HG03280 (cell line): ENCODE results near the gene TMEM164.

Experiments used
- ATAC-seq: cut with Tn5 transposase; IDR thresholded peaks from one replicate; pipeline ENCODE4 v1.9.1; 2021; ENCODE audit warnings: mild to moderate bottlenecking, moderate library complexity; ENCODE audit not compliant: unreplicated experiment

TMEM164 gene

GRCh38 chrX:110188701-110189558 is 186.0 kb downstream of the TMEM164 start:
- ATAC-seq, result no peak

- ATAC-seq, result no peak
Observed at GRCh38 chrX:110192516-110192915, 189.6 kb downstream of the TMEM164 start.

GRCh38 chrX:110194977-110195376 is 192.1 kb downstream of the TMEM164 start:
- no peak for ATAC-seq

- ATAC-seq, result no peak
Observed at GRCh38 chrX:110201799-110202198, 198.9 kb downstream of the TMEM164 start.

- no peak for ATAC-seq
Observed at GRCh38 chrX:110204986-110205385, 202.1 kb downstream of the TMEM164 start.

GRCh38 chrX:110208092-110208491 is 205.2 kb downstream of the TMEM164 start:
- ATAC-seq, result no peak

- ATAC-seq, result no peak
Observed at GRCh38 chrX:110210417-110211139, 207.7 kb downstream of the TMEM164 start.

GRCh38 chrX:110211340-110211739 is 208.4 kb downstream of the TMEM164 start:
- no peak for ATAC-seq

- ATAC-seq, result no peak
Observed at GRCh38 chrX:110212299-110212698, 209.4 kb downstream of the TMEM164 start.

GRCh38 chrX:110213183-110213582 is 210.3 kb downstream of the TMEM164 start:
- ATAC-seq, result no peak

- ATAC-seq, result no peak
Observed at GRCh38 chrX:110214684-110215083, 211.8 kb downstream of the TMEM164 start.

GRCh38 chrX:110215411-110215810 is 212.5 kb downstream of the TMEM164 start:
- no peak for ATAC-seq

GRCh38 chrX:110216027-110216426 is 213.1 kb downstream of the TMEM164 start:
- ATAC-seq, result no peak

- no peak for ATAC-seq
Observed at GRCh38 chrX:110218591-110218990, 215.7 kb downstream of the TMEM164 start.

- ATAC-seq, result no peak
Observed at GRCh38 chrX:110219920-110220319, 217.0 kb downstream of the TMEM164 start.

- ATAC-seq, result no peak
Observed at GRCh38 chrX:110222497-110223257, 219.8 kb downstream of the TMEM164 start.

- ATAC-seq, result no peak
Observed at GRCh38 chrX:110224926-110225617, 222.2 kb downstream of the TMEM164 start.

- ATAC-seq, result no peak
Observed at GRCh38 chrX:110226931-110227330, 224.0 kb downstream of the TMEM164 start.
